Endometrial microvascular endothelial cells (primary cell): ENCODE results near the gene LIMS2. TPM values are rescaled to one million over a fixed set of nuclear protein-coding genes. Genes with fewer than 3 reads are reported as not detected.

Experiments
- in situ Hi-C: cut with HindIII; loops from 2 replicates; pipeline ENCODE4 v1.10.0; 2017; ENCODE audit warnings: low sequenced_read_pairs, low pct_unique_long_range_greater_than_20kb; ENCODE audit errors: inconsistent ontology term
- total RNA-seq: library from RNA; depleted of rRNA; stranded (reverse); fragments of >200 nt; gene quantifications from one replicate; pipeline ENCODE4 v1.2.3, GENCODE V29; 2015; ENCODE audit errors: inconsistent ontology term

LIMS2 gene
- total RNA-seq, 1 donor from 2014 or later = 34.9 TPM

- in situ Hi-C loops = no loop called here
Measured at GRCh38 chr2:127640082-127641072, 35.0 kb downstream of the LIMS2 start.

- in situ Hi-C loops = no loop called here
Measured at GRCh38 chr2:127639111-127639474, 36.2 kb downstream of the LIMS2 start.

DNA sequence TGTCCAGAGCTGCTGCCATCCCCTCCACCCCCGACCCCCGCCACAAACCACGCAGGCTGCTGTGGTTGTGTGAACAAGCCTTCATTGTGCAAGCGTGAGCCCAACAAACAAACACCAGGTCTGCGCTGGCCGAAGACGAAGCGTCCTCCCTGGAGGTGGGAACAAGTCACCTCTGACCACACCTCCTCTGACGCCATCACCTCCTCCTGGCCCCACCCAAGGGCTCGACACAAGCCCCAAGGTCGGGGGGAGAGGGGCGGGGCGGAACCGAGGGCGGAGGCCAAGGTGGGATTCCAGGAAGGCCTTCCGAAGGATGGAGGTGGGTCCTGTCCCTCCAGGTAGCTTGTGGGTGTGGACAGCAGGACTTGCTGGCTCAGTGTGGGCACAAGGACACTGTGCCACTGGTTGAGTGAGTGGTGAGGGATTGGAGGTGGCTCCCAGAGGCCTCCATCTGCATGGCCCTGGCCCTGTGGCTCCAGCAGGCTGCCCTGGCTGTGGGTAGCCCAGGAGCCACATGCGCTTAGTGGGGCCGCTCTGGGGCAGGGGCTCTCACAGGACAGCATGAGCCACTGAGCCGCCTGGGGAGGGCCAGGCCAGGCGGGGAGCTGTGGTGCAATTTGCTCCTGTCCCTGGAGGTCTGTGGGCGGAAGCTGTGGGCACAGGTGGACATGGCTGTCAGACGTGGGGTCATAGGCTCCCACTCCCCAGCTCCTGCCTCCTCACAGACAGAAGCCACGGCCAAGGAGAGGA, 36.8 kb downstream of the LIMS2 start:
- in situ Hi-C loops = no loop called here

- in situ Hi-C loops = no loop called here
Measured at GRCh38 chr2:127637725-127638252, 37.5 kb downstream of the LIMS2 start.

DNA sequence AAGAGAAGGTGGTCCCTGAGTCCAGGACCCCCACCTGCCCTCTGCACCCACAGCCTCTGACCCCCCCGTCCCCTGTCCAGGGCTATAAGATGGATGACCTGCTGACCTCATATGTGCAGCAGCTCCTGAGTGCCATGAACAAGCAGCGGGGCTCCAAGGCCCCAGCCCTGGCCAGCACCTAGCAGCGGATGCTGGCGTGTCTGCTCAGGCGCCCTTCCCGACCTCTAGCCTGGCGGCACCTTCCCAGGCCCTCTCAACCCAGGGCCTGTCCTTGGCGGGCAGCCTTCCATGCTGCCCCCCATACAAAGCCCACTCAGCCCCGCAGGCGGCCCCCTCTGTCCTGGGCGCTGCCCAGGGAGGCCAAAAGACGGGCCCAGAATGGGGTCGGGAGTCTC, 38.1 kb downstream of the LIMS2 start:
- in situ Hi-C loops = no loop called here

- in situ Hi-C loops = no loop called here
Measured at GRCh38 chr2:127636248-127637235, 38.8 kb downstream of the LIMS2 start.

DNA sequence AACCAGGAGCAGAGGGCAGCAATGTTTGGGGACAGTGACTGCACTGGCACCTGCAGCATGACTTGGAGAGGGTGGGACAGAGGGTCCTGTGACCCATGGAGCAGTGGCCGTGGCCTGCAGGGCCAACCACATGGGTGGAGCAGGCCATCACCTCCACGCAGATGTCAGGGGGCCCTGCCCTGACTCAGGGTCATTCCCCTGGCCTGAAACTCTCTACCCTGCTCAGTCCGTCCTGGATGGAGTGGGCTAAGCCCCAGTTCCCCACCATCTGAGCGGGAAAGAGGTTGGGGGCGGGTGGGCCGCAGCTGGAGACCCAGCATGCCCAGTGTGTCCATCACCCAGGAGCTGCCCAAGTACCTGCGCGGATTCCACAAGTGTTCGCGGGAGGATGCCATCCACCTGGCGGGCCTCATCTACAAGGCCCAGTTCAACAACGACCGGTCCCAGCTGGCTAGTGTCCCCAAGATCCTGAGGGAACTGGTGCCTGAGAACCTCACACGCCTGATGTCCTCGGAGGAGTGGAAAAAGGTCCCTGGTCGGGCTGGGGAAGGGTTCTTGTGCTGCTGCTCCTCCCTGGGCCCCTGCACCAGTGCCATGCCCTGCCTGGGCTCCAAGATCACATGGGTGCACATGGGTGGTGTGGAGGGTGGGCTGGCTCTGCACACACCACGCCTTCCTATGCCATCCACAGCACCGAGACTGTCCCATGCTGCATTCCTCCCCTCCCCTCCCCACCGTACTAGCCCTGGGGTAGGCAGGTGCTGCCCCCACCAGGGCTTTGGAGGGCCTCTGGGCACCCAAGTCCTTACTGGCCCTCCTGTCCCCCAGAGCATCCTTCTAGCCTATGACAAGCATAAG, 39.7 kb downstream of the LIMS2 start:
- in situ Hi-C loops = no loop called here

- in situ Hi-C loops = no loop called here
Measured at GRCh38 chr2:127634626-127635379, 40.5 kb downstream of the LIMS2 start.

- in situ Hi-C loops = no loop called here
Measured at GRCh38 chr2:127634066-127634617, 41.2 kb downstream of the LIMS2 start.

GRCh38 chr2:127633556-127634065, 41.7 kb downstream of the LIMS2 start:
- in situ Hi-C loops = no loop called here

DNA sequence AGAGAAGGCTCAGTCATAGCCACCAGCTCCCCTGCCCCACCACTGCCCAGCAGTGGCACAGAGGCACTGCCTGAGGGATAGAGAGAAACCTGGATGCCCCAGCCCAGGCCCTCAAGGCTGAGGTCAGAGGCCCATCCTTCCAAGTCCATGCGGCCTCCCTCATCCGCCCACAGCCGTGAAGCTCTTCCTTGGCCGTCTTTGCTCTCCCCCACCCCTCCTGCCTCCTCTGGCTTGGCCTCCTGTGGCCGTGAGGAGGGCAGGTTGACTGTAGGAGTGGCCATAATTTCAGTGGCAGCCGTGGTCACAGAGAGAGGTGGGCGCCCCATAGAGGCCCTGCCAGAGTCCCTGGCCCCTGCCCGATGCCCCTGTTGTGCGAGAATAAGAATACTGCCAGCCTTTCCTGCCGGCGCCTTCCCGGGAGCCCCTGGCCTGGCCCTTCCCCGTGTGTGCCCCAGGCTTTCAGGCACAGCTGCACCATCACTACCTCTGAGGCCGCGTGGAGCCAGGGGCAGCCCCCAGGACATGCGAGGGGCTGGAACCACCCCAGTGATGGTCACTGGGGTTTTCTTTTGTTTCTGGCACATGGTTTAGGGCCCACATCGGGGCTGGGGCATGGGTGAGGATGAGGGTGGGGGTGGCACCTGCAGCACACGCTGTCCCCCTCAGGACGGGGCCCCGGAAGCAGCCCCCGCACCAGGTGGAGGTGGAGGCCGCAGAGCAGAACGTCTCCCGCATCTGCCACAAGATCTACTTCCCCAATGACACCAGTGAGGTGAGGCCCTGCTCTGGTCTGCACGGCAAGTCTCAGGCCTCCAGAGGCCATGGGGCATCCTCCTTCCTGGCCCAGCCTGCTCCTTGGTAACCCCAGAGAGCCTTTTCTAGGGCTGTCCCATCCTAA, 42.5 kb downstream of the LIMS2 start:
- in situ Hi-C loops = no loop called here

GRCh38 chr2:127631997-127632581, 43.2 kb downstream of the LIMS2 start:
- in situ Hi-C loops = no loop called here

GRCh38 chr2:127631541-127631996, 43.8 kb downstream of the LIMS2 start:
- in situ Hi-C loops = no loop called here

DNA sequence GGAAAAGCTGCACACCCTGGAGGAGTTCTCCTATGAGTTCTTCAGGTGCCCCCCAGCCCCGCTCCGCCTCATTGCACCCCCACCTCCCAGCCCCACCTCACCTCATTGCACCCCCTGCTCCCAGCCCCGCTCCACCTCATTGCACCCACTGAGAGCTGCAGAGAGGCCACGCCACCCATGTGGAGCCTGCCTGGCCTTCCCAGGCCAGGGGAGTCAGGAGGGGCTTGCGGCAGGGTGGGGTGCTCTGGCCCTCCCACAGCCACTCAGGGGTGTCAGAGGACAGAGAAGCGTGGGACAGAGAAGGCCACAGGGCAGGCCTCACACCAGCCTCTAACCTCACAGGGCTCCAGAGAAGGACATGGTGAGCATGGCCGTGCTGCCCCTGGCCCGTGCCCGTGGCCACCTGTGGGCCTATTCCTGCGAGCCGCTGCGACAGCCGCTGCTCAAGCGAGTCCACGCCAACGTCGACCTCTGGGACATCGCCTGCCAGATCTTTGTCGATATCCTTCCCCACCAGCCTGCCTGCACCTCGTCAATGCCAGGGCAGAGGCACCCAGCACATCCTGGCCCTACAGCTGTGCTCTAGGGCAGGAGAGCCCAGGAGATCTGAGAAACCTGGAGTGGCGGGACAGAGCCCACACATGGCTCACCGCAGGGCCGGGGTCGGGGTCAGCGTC, 44.3 kb downstream of the LIMS2 start:
- in situ Hi-C loops = no loop called here
